GM23338 (cell line): ENCODE results near the gene LMBR1. TPM values are rescaled to one million over a fixed set of nuclear protein-coding genes. Genes with fewer than 3 reads are reported as not detected.

Experiments
- ATAC-seq: fragments of 200-7000 bp; cut with Tn5 transposase; 3 replicates; pipeline ENCODE4 v1.9.1; 2020
- DNase-seq: peaks from one replicate; pipeline ENCODE4 v3.0.0-alpha.2; 2015; ENCODE audit warnings: low spot score
- H2AFZ ChIP-seq: fragments of 200-600 bp; sonication (generic); 2 replicates; pipeline ENCODE4 v1.8.0; 2016; ENCODE audit warnings: antibody characterized with exemption, mild to moderate bottlenecking, moderate library complexity
- H3F3A ChIP-seq: fragments of 200-600 bp; sonication (generic); replicated peaks from 2 replicates; pipeline ENCODE4 v1.8.0; 2017; ENCODE audit warnings: antibody characterized with exemption, mixed run types, low read depth
- H3K27ac ChIP-seq: fragments of 200-600 bp; sonication (generic); 2 replicates; pipeline ENCODE4 v1.6.1; 2016; ENCODE audit warnings: low read depth
- H3K27me3 ChIP-seq: fragments of 200-600 bp; sonication (generic); 2 replicates; pipeline ENCODE4 v1.8.0; 2016; ENCODE audit warnings: mild to moderate bottlenecking, mixed run types, moderate library complexity; ENCODE audit not compliant: insufficient read depth
- H3K36me3 ChIP-seq: fragments of 200-600 bp; sonication (generic); 2 replicates; pipeline ENCODE4 v1.8.0; 2016; ENCODE audit warnings: mild to moderate bottlenecking; ENCODE audit not compliant: insufficient read depth
- H3K4me1 ChIP-seq: fragments of 200-600 bp; sonication (generic); 2 replicates; pipeline ENCODE4 v1.8.0; 2016; ENCODE audit warnings: mild to moderate bottlenecking, moderate library complexity; ENCODE audit not compliant: insufficient read depth
- H3K4me2 ChIP-seq: fragments of 200-600 bp; sonication (generic); 2 replicates; pipeline ENCODE4 v1.7.1; 2017; ENCODE audit warnings: mixed run types
- H3K4me3 ChIP-seq: fragments of 200-600 bp; sonication (generic); 2 replicates; pipeline ENCODE4 v1.6.1; 2016; ENCODE audit warnings: mixed run types
- H3K79me2 ChIP-seq: fragments of 200-600 bp; sonication (generic); replicated peaks from 2 replicates; pipeline ENCODE4 v1.8.0; 2017; ENCODE audit warnings: mild to moderate bottlenecking; ENCODE audit not compliant: insufficient read depth
- H3K9me2 ChIP-seq: fragments of 200-600 bp; sonication (generic); 2 replicates; pipeline ENCODE4 v1.8.0; 2017; ENCODE audit not compliant: insufficient read depth
- H4K20me1 ChIP-seq: fragments of 200-600 bp; sonication (generic); replicated peaks from 2 replicates; pipeline ENCODE4 v1.8.0; 2017; ENCODE audit warnings: mild to moderate bottlenecking; ENCODE audit not compliant: insufficient read depth
- H3K27ac Mint-ChIP-seq: 2 replicates; pipeline ENCODE4 v1.8.0; 2020; ENCODE audit warnings: inconsistent platforms, mild to moderate bottlenecking, moderate library complexity, mixed read lengths
- H3K27me3 Mint-ChIP-seq: 3 replicates; pipeline ENCODE4 v1.8.0; 2022; ENCODE audit warnings: low read depth, mild to moderate bottlenecking, moderate library complexity, mixed read lengths, inconsistent platforms; ENCODE audit not compliant: insufficient read depth, poor library complexity
- H3K36me3 Mint-ChIP-seq: 3 replicates; pipeline ENCODE4 v1.8.0; 2021; ENCODE audit warnings: low read depth, mild to moderate bottlenecking, inconsistent platforms, moderate library complexity, mixed read lengths
- H3K4me1 Mint-ChIP-seq: 3 replicates; pipeline ENCODE4 v1.8.0; 2020; ENCODE audit warnings: mild to moderate bottlenecking, inconsistent platforms, mixed read lengths
- H3K4me3 Mint-ChIP-seq: 3 replicates; pipeline ENCODE4 v1.8.0; 2021; ENCODE audit warnings: moderate library complexity, mild to moderate bottlenecking, inconsistent platforms, mixed read lengths
- H3K9me3 Mint-ChIP-seq: 3 replicates; pipeline ENCODE4 v1.8.0; 2020; ENCODE audit warnings: moderate library complexity, mild to moderate bottlenecking, inconsistent platforms, mixed read lengths
- CREB1 ChIP-seq: fragments of 250-450 bp; sonication (Bioruptor Pico); IDR thresholded peaks from 2 replicates; pipeline ENCODE4 v1.5.0; 2020; ENCODE audit warnings: low read depth, mild to moderate bottlenecking, moderate library complexity
- EZH2 ChIP-seq: fragments of 200-600 bp; sonication (generic); IDR thresholded peaks from one replicate; pipeline ENCODE4 v1.8.0; 2017; ENCODE audit warnings: antibody characterized with exemption, mild to moderate bottlenecking, low read depth; ENCODE audit not compliant: unreplicated experiment
- EZH2phosphoT487 ChIP-seq: fragments of 200-600 bp; sonication (generic); IDR thresholded peaks from one replicate; pipeline ENCODE4 v1.8.1; 2018; ENCODE audit warnings: antibody characterized with exemption; ENCODE audit not compliant: unreplicated experiment
- JUNB ChIP-seq: IDR thresholded peaks from one replicate; pipeline ENCODE4 v1.6.1; 2016; ENCODE audit warnings: antibody characterized with exemption; ENCODE audit not compliant: unreplicated experiment
- NANOG ChIP-seq: IDR thresholded peaks from 2 replicates; pipeline ENCODE4 v1.6.1; 2016; ENCODE audit warnings: antibody characterized with exemption, borderline replicate concordance
- POLR2AphosphoS5 ChIP-seq: IDR thresholded peaks from 2 replicates; pipeline ENCODE4 v1.6.1; 2016; ENCODE audit warnings: antibody characterized with exemption, low read depth
- STAT1 ChIP-seq: IDR thresholded peaks from one replicate; pipeline ENCODE4 v1.6.1; 2016; ENCODE audit warnings: antibody characterized with exemption; ENCODE audit not compliant: unreplicated experiment
- ZNF114 ChIP-seq: fragments of 250-450 bp; sonication (Bioruptor Pico); IDR thresholded peaks from 2 replicates; pipeline ENCODE4 v1.5.0; 2020; ENCODE audit warnings: mild to moderate bottlenecking, moderate library complexity
- polyA plus RNA-seq: library from polyadenylated mRNA; unstranded; fragments of >200 nt; fragmentation: Nextera tagmentation; extraction: Ambion mirVana; gene quantifications from 2 replicates; pipeline ENCODE4 v1.2.1, GENCODE V29; 2016
- total RNA-seq: library from RNA; depleted of rRNA; stranded (reverse); fragments of >200 nt; shearing (Covaris generic); gene quantifications from 2 replicates; pipeline ENCODE4 v1.2.3, GENCODE V29; 2014
- TF ChIP-seq, protein P1 (sequence below): IDR thresholded peaks from one replicate; pipeline ENCODE4 v1.6.1; 2018; ENCODE audit warnings: antibody characterized with exemption; ENCODE audit not compliant: unreplicated experiment
- TF ChIP-seq, protein P2 (sequence below), 2 experiments: fragments of 200-600 bp in 1 of 2; sonication (generic) in 1 of 2; conservative IDR thresholded peaks; 2 replicates each; pipeline versions ENCODE4 v1.5.1 to v1.6.1; 2016 to 2017; ENCODE audit warnings: antibody characterized with exemption in 2 of 2, low read depth in 2 of 2, mild to moderate bottlenecking in 2 of 2, moderate library complexity in 1 of 2

LMBR1 gene
- total and polyA plus RNA-seq, 2 experiments from 2014 or later, result 21.8 to 90.1 TPM

DNA sequence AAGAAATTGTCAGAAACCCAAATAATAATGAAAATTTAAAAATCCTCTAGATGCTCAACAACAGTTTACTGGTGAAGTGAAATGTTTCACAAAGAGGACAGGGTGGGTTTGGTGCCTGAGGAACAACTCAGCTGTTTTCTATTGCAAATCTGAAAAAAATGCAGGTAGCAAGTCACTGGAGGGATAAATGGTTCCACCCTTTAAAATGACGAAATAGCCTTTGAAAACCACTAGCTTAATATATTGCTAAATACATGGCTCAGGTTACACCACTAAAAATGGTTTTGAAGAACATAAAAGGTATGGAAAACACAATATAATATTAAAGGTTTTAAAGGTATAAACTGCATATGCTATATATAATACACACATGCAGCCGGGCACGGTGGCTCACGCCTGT lies 69.5 kb downstream of the LMBR1 start (continued):
- TF ChIP-seq STAT1 (no peak), NANOG (no peak), JUNB (no peak)
- TF ChIP-seq, protein P1, sequence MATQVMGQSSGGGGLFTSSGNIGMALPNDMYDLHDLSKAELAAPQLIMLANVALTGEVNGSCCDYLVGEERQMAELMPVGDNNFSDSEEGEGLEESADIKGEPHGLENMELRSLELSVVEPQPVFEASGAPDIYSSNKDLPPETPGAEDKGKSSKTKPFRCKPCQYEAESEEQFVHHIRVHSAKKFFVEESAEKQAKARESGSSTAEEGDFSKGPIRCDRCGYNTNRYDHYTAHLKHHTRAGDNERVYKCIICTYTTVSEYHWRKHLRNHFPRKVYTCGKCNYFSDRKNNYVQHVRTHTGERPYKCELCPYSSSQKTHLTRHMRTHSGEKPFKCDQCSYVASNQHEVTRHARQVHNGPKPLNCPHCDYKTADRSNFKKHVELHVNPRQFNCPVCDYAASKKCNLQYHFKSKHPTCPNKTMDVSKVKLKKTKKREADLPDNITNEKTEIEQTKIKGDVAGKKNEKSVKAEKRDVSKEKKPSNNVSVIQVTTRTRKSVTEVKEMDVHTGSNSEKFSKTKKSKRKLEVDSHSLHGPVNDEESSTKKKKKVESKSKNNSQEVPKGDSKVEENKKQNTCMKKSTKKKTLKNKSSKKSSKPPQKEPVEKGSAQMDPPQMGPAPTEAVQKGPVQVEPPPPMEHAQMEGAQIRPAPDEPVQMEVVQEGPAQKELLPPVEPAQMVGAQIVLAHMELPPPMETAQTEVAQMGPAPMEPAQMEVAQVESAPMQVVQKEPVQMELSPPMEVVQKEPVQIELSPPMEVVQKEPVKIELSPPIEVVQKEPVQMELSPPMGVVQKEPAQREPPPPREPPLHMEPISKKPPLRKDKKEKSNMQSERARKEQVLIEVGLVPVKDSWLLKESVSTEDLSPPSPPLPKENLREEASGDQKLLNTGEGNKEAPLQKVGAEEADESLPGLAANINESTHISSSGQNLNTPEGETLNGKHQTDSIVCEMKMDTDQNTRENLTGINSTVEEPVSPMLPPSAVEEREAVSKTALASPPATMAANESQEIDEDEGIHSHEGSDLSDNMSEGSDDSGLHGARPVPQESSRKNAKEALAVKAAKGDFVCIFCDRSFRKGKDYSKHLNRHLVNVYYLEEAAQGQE, result no peak

- ATAC-seq (peak; percentile 77), DNase-seq (peak; percentile 63)
- H3F3A ChIP-seq, result no peaks in the 10 kb centered on the region
- no peaks in the 10 kb centered on the region for H3K4me1 ChIP-seq
- Mint-ChIP-seq H3K4me3 (no peak overlapping the region), H3K27me3 (peaks cover 2% of the 10 kb centered on the region), H3K9me3 (no peaks in the 10 kb centered on the region), H3K36me3 (no peaks in the 10 kb centered on the region; the same call in 2 of the 3 replicates), H3K27ac (no peak overlapping the region), H3K4me1 (no peaks in the 10 kb centered on the region; the same call in 2 of the 3 replicates)
- no peak overlapping the region for H3K4me3 ChIP-seq
- H2AFZ ChIP-seq, result no peak overlapping the region
- H3K27ac ChIP-seq, result no peak overlapping the region
- H3K36me3 ChIP-seq, result no peaks in the 10 kb centered on the region
- no peak for TF ChIP-seq CREB1 (CRISPR knock-in tag)
- TF ChIP-seq, protein P2, sequence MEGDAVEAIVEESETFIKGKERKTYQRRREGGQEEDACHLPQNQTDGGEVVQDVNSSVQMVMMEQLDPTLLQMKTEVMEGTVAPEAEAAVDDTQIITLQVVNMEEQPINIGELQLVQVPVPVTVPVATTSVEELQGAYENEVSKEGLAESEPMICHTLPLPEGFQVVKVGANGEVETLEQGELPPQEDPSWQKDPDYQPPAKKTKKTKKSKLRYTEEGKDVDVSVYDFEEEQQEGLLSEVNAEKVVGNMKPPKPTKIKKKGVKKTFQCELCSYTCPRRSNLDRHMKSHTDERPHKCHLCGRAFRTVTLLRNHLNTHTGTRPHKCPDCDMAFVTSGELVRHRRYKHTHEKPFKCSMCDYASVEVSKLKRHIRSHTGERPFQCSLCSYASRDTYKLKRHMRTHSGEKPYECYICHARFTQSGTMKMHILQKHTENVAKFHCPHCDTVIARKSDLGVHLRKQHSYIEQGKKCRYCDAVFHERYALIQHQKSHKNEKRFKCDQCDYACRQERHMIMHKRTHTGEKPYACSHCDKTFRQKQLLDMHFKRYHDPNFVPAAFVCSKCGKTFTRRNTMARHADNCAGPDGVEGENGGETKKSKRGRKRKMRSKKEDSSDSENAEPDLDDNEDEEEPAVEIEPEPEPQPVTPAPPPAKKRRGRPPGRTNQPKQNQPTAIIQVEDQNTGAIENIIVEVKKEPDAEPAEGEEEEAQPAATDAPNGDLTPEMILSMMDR (conservative IDR thresholded peaks at IDR 0.05; ENCODE audit: low read depth in 2 of 2), result peak; percentile 56 to 68
- H3K4me2 ChIP-seq, result no peak overlapping the region
- no peaks in the 10 kb centered on the region for H3K79me2 ChIP-seq
- H3K27me3 ChIP-seq, result no peaks in the 10 kb centered on the region
- no peaks in the 10 kb centered on the region for H4K20me1 ChIP-seq
- no peaks in the 10 kb centered on the region for H3K9me2 ChIP-seq
Observed at GRCh38 chr7:156820445-156821063, 72.4 kb downstream of the LMBR1 start.

DNA sequence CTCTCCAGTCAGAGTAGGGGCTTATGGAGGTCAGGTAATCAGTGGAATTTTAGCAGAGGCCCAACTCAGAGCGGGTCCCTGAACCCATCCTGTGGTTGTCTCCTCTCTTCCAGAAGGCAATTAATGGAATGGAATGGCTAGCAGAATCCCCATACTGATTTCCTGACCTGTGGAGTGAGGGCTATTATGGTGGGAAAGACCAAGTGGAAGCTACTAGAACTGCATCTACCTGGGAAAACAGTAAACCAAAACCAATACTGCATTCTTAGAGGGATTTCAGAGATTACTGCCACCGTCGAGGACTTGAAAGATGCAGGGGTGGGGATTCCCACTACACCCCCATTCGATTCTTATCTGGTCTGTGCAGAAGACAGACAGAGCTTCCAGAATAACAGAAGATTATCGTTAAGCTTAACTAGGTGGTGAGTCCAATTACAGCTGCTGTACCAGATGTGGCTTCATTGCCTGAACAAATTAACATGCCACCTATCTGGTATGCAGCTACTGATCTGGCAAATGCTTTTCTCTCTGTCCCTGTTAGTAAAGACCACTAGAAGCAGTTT lies 73.2 kb downstream of the LMBR1 start:
- H3K27ac Mint-ChIP-seq, result no peak overlapping the region
- peak; percentile 47 for ATAC-seq
- no peak overlapping the region for H3K4me3 Mint-ChIP-seq
- TF ChIP-seq ZNF114 (no peak), POLR2AphosphoS5 (no peak), EZH2phosphoT487 (no peak), CREB1 (CRISPR knock-in tag) (no peak), EZH2 (no peak)
- TF ChIP-seq, protein P2 (conservative IDR thresholded peaks at IDR 0.05; ENCODE audit: low read depth in 2 of 2), result no peak

More for the DNA sequence above, 73.2 kb downstream of the LMBR1 start:
- no peaks in the 10 kb centered on the region; the same call in 2 of the 3 replicates for H3K4me1 Mint-ChIP-seq
- Histone ChIP-seq H3K27me3 (no peaks in the 10 kb centered on the region), H3K27ac (no peak overlapping the region), H3K79me2 (no peaks in the 10 kb centered on the region), H2AFZ (no peak overlapping the region), H3K36me3 (no peaks in the 10 kb centered on the region), H3K4me3 (no peak overlapping the region), H3F3A (no peaks in the 10 kb centered on the region), H4K20me1 (no peaks in the 10 kb centered on the region), H3K4me1 (no peaks in the 10 kb centered on the region), H3K4me2 (no peak overlapping the region), H3K9me2 (no peaks in the 10 kb centered on the region)
- peaks cover 2% of the 10 kb centered on the region for H3K27me3 Mint-ChIP-seq
- H3K36me3 Mint-ChIP-seq, result no peaks in the 10 kb centered on the region; the same call in 2 of the 3 replicates
- no peak for DNase-seq
- no peaks in the 10 kb centered on the region for H3K9me3 Mint-ChIP-seq
